A549 (cell line): ENCODE results near the gene APOOL. TPM values are rescaled to one million over a fixed set of nuclear protein-coding genes. Genes with fewer than 3 reads are reported as not detected.
A peak's percentile ranks its signal among the peaks of the same experiment; 100 is the strongest.

ENCODE experiments used
- ATAC-seq, 2 experiments: fragments of 200-7000 bp in 1 of 2; fragments of >200 bp in 1 of 2; cut with Nextera tagmentation in 1 of 2; cut with Tn5 transposase in 1 of 2; 3 replicates each; pipeline versions ENCODE4 v1.8.0 to v1.9.1; 2018 to 2020; ENCODE audit warnings: mild to moderate bottlenecking in 1 of 2, moderate library complexity in 1 of 2
- CTCF ChIA-PET: fragments of 300-600 bp; sonication (Branson Sonifier 250); formaldehyde crosslinking; extraction: SDS; loops from one replicate; lab custom pipeline; 2021; ENCODE audit warnings: antibody characterized with exemption, inconsistent platforms; lab: Yijun Ruan, JAX
- POLR2A ChIA-PET: fragments of 350-600 bp; formaldehyde crosslinking; extraction: SDS; loops from one replicate; lab custom pipeline; 2021; ENCODE audit warnings: antibody characterized with exemption, inconsistent platforms; lab: Yijun Ruan, JAX
- DNase-seq, 2 experiments: peaks; one replicate each; pipeline versions ENCODE4 v3.0.0 to v3.0.0-alpha.2; 2011 to 2016; ENCODE audit warnings: low read depth in 1 of 2, low spot score in 1 of 2
- FAIRE-seq: peaks from 2 replicates; lab custom pipeline; 2011; peaks lifted over from hg19 to GRCh38; lab: Jason Lieb, UNC
- H3K27ac ChIP-seq, 2 experiments: fragments of >200 bp; sonication (Bioruptor Twin); formaldehyde crosslinking; 3 replicates each; pipeline ENCODE4 v1.5.1; 2016 to 2017
- H3K4me1 ChIP-seq: fragments of >200 bp; sonication (Bioruptor Twin); formaldehyde crosslinking; 3 replicates; pipeline ENCODE4 v1.6.1; 2016
- H3K4me2 ChIP-seq: fragments of >200 bp; sonication (Bioruptor Twin); formaldehyde crosslinking; 3 replicates; pipeline ENCODE4 v1.6.1; 2016
- H3K4me3 ChIP-seq: fragments of >200 bp; sonication (Bioruptor Twin); formaldehyde crosslinking; 3 replicates; pipeline ENCODE4 v1.5.1; 2016
- H3K9me3 ChIP-seq: fragments of >200 bp; sonication (Bioruptor Twin); formaldehyde crosslinking; 3 replicates; pipeline ENCODE4 v1.6.1; 2016
- CBX8 ChIP-seq: fragments of 200-600 bp; sonication (generic); IDR thresholded peaks from 2 replicates; pipeline ENCODE4 v1.6.1; 2016
- CHD2 ChIP-seq: fragments of 150-350 bp; IDR thresholded peaks from 2 replicates; pipeline ENCODE4 v1.6.1; 2014; ENCODE audit warnings: low read length; ENCODE audit not compliant: partially characterized antibody
- CHD4 ChIP-seq: fragments of 200-600 bp; sonication (generic); IDR thresholded peaks from 2 replicates; pipeline ENCODE4 v1.6.1; 2016; ENCODE audit warnings: antibody characterized with exemption, mild to moderate bottlenecking, borderline replicate concordance
- E2F6 ChIP-seq: IDR thresholded peaks from 2 replicates; pipeline ENCODE4 v1.6.1; 2012; ENCODE audit warnings: low read depth, borderline replicate concordance
- EHMT2 ChIP-seq: fragments of 200-600 bp; sonication (generic); IDR thresholded peaks from 2 replicates; pipeline ENCODE4 v1.6.1; 2016; ENCODE audit warnings: antibody characterized with exemption, low read depth, mild to moderate bottlenecking, moderate library complexity
- ESRRA ChIP-seq: fragments of 150-350 bp; IDR thresholded peaks from 2 replicates; pipeline ENCODE4 v1.6.1; 2014; ENCODE audit warnings: mild to moderate bottlenecking, low read length, borderline replicate concordance
- FOSL2 ChIP-seq, 2 experiments: fragments of 450-650 bp in 1 of 2; fragments of >200 bp in 1 of 2; sonication (Bioruptor Twin) in 1 of 2; formaldehyde crosslinking; IDR thresholded peaks; 2 replicates each; pipeline versions ENCODE4 v1.5.0 to v1.6.1; 2016 to 2020; ENCODE audit warnings: mild to moderate bottlenecking in 1 of 2, moderate library complexity in 1 of 2
- GATA3 ChIP-seq: IDR thresholded peaks from 2 replicates; pipeline ENCODE4 v1.6.1; 2012; ENCODE audit warnings: borderline replicate concordance
- HES2 ChIP-seq: fragments of >200 bp; sonication (Bioruptor Twin); formaldehyde crosslinking; IDR thresholded peaks from 2 replicates; pipeline ENCODE4 v1.6.1; 2016
- HOXB13 ChIP-seq: fragments of 250-450 bp; sonication (Bioruptor Pico); IDR thresholded peaks from 2 replicates; pipeline ENCODE4 v1.5.0; 2020; ENCODE audit warnings: low read depth, mild to moderate bottlenecking, moderate library complexity
- JUN ChIP-seq, 2 experiments: fragments of >200 bp; sonication (Bioruptor Twin); formaldehyde crosslinking; IDR thresholded peaks; 2 replicates in 1 of 2; 3 replicates in 1 of 2; pipeline ENCODE4 v1.6.1; 2016 to 2017
- MAX ChIP-seq: IDR thresholded peaks from 2 replicates; pipeline ENCODE4 v1.6.1; 2012
- MYC ChIP-seq: IDR thresholded peaks from 2 replicates; pipeline ENCODE4 v1.6.1; 2012; ENCODE audit warnings: mild to moderate bottlenecking, inconsistent platforms, low read length, improper control_type of control experiment, borderline replicate concordance
- PBX3 ChIP-seq: IDR thresholded peaks from 2 replicates; pipeline ENCODE4 v1.6.1; 2012
- RAD21 ChIP-seq, 2 experiments: fragments of >200 bp in 1 of 2; sonication (Bioruptor Twin) in 1 of 2; formaldehyde crosslinking in 1 of 2; IDR thresholded peaks in 1 of 2; conservative IDR thresholded peaks in 1 of 2; 2 replicates in 1 of 2; 3 replicates in 1 of 2; pipeline ENCODE4 v1.6.1; 2012 to 2018; ENCODE audit warnings: inconsistent platforms in 1 of 2
- RARB ChIP-seq: fragments of 250-450 bp; sonication (Bioruptor Pico); IDR thresholded peaks from 2 replicates; pipeline ENCODE4 v1.8.0; 2021; ENCODE audit warnings: mild to moderate bottlenecking, moderate library complexity
- RCOR1 ChIP-seq: fragments of 150-350 bp; IDR thresholded peaks from 2 replicates; pipeline ENCODE4 v1.6.1; 2014; ENCODE audit warnings: antibody characterized with exemption, low read length, low read depth
- REST ChIP-seq: fragments of 200-600 bp; sonication (generic); IDR thresholded peaks from 2 replicates; pipeline ENCODE4 v1.6.1; 2016; ENCODE audit warnings: antibody characterized with exemption, mild to moderate bottlenecking, moderate library complexity
- RNF2 ChIP-seq: fragments of 200-600 bp; sonication (generic); IDR thresholded peaks from 2 replicates; pipeline ENCODE4 v1.6.1; 2016; ENCODE audit warnings: low read depth, mild to moderate bottlenecking, antibody characterized with exemption, moderate library complexity, borderline replicate concordance
- TFCP2L1 ChIP-seq: fragments of 250-450 bp; sonication (Bioruptor Pico); IDR thresholded peaks from 2 replicates; pipeline ENCODE4 v1.5.0; 2021; ENCODE audit warnings: mild to moderate bottlenecking
- TP53 ChIP-seq: fragments of 250-450 bp; sonication (Bioruptor Pico); IDR thresholded peaks from 2 replicates; pipeline ENCODE4 v1.5.0; 2021; ENCODE audit warnings: mild to moderate bottlenecking, moderate library complexity
- ZC3H11A ChIP-seq: fragments of 450-650 bp; IDR thresholded peaks from 2 replicates; pipeline ENCODE4 v1.6.1; 2014; ENCODE audit warnings: antibody characterized with exemption, mild to moderate bottlenecking
- ZFP36 ChIP-seq: fragments of 450-650 bp; IDR thresholded peaks from 2 replicates; pipeline ENCODE4 v1.6.1; 2014; ENCODE audit warnings: borderline replicate concordance; ENCODE audit not compliant: partially characterized antibody
- ZNF302 ChIP-seq: fragments of 250-450 bp; sonication (Bioruptor Pico); IDR thresholded peaks from 2 replicates; pipeline ENCODE4 v1.9.0; 2021; ENCODE audit warnings: inconsistent platforms, mild to moderate bottlenecking, moderate library complexity
- WGBS: methylation state at CpG from one replicate; pipeline ENCODE4 v1.1.6; 2017; ENCODE audit errors: missing lambda C conversion rate; 5-methylcytosine and 5-hydroxymethylcytosine counted together
- polyA plus RNA-seq, 4 experiments: library from polyadenylated mRNA; depleted of rRNA in 3 of 4; stranded (reverse); fragments of >200 nt; fragmentation: RNase III in 1 of 4; extraction: RNeasy Plus Mini Kit Qiagen cat#74134 plus additional on column Dnase treatment in 1 of 4; gene quantifications; 2 replicates in 3 of 4; 3 replicates in 1 of 4; pipeline ENCODE4 v1.2.3, GENCODE V29; 2011 to 2017
- TF ChIP-seq, protein P1 (sequence below): fragments of >200 bp; sonication (Bioruptor Twin); formaldehyde crosslinking; IDR thresholded peaks from 3 replicates; pipeline ENCODE4 v1.6.1; 2016
- TF ChIP-seq, protein P2 (sequence below): fragments of 150-350 bp; IDR thresholded peaks from 2 replicates; pipeline ENCODE4 v1.6.1; 2014; ENCODE audit warnings: low read depth, mild to moderate bottlenecking, low read length

Gene APOOL
- polyA plus RNA-seq, 2 of the 4 experiments (the other 2 are of a cell fraction): 10.3 to 10.7 TPM

DNA sequence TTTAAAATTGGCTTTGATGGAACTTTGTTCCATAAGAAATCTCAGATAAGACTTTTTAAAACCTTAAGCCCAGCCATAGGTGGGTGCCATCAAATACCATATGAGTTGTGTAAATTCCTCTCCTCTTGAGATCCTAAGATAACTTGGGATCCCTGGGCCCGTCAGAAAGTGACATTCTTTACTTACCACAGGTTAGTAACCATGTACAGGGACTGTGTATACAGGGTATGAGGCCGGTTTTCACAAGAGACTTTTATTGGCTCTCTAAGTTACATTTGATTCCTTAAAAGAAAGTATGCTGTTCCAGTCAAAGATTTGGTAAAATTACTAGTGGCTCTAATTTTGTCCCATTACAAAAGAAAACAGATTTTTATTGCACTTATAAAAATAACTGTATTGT, 110.1 kb downstream of the APOOL start:
- ChIA-PET POLR2A (no interaction called here), CTCF (no interaction called here)
- no peak for DNase-seq
- FAIRE-seq: peak; percentile 32
- H3K4me3 ChIP-seq: no peak overlapping the region
- no peaks in the 10 kb centered on the region for H3K9me3 ChIP-seq
- TF ChIP-seq EHMT2 (no peak), TP53 (CRISPR knock-in tag) (no peak), ZC3H11A (no peak), TFCP2L1 (CRISPR knock-in tag) (no peak), CHD2 (no peak)
- TF ChIP-seq, all 56 proteins: peak for 0
- H3K27ac ChIP-seq: no peak overlapping the region
- ATAC-seq: no peak
- 29% methylated on average over 2 of the region's 2 CpGs for WGBS
- H3K4me2 ChIP-seq: no peak overlapping the region
- no peaks in the 10 kb centered on the region for H3K4me1 ChIP-seq

- no peaks in the 10 kb centered on the region for H3K4me1 ChIP-seq
- H3K9me3 ChIP-seq: no peaks in the 10 kb centered on the region
- TF ChIP-seq RNF2 (no peak), CHD4 (no peak), MAX (no peak), EHMT2 (no peak), E2F6 (no peak), ESRRA (no peak), TP53 (CRISPR knock-in tag) (no peak), GATA3 (no peak), MYC (no peak), ZNF302 (CRISPR knock-in tag) (no peak), PBX3 (no peak), RARB (CRISPR knock-in tag) (no peak), CBX8 (no peak), HOXB13 (CRISPR knock-in tag) (no peak), RCOR1 (no peak)
- TF ChIP-seq, protein P1, sequence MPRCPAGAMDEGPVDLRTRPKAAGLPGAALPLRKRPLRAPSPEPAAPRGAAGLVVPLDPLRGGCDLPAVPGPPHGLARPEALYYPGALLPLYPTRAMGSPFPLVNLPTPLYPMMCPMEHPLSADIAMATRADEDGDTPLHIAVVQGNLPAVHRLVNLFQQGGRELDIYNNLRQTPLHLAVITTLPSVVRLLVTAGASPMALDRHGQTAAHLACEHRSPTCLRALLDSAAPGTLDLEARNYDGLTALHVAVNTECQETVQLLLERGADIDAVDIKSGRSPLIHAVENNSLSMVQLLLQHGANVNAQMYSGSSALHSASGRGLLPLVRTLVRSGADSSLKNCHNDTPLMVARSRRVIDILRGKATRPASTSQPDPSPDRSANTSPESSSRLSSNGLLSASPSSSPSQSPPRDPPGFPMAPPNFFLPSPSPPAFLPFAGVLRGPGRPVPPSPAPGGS: no peak
- TF ChIP-seq, protein P2, sequence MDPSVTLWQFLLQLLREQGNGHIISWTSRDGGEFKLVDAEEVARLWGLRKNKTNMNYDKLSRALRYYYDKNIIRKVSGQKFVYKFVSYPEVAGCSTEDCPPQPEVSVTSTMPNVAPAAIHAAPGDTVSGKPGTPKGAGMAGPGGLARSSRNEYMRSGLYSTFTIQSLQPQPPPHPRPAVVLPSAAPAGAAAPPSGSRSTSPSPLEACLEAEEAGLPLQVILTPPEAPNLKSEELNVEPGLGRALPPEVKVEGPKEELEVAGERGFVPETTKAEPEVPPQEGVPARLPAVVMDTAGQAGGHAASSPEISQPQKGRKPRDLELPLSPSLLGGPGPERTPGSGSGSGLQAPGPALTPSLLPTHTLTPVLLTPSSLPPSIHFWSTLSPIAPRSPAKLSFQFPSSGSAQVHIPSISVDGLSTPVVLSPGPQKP: no peak
- WGBS: 37% methylated on average over 3 of the region's 3 CpGs
- FAIRE-seq (peak; percentile 97), ATAC-seq (no peak), DNase-seq (no peak)
- no peak overlapping the region for H3K27ac ChIP-seq
- ChIA-PET CTCF (no interaction called here), POLR2A (no interaction called here)
- H3K4me2 ChIP-seq: no peak overlapping the region
- no peak overlapping the region for H3K4me3 ChIP-seq
Observed at GRCh38 chrX:85114171-85114570, 110.5 kb downstream of the APOOL start.

- Histone ChIP-seq H3K4me1 (no peaks in the 10 kb centered on the region), H3K4me3 (no peak overlapping the region), H3K9me3 (no peaks in the 10 kb centered on the region), H3K27ac (no peak overlapping the region)
- no peak for DNase-seq
- ATAC-seq: no peak
- TF ChIP-seq RAD21 (conservative IDR thresholded peaks at IDR 0.05 in 1 of 2, IDR thresholded peaks at IDR 0.05 in 1 of 2): no peak
- TF ChIP-seq JUN (IDR thresholded peaks at IDR 0.05): no peak
- TF ChIP-seq FOSL2 (IDR thresholded peaks at IDR 0.05): no peak
- no peak for TF ChIP-seq FOSL2 (CRISPR knock-in tag; IDR thresholded peaks at IDR 0.05)
- TF ChIP-seq HES2: no peak
- TF ChIP-seq REST: no peak
- no peak for TF ChIP-seq ZFP36
- TF ChIP-seq, protein P1: no peak
- TF ChIP-seq, all 56 proteins: peak for 0
- CTCF ChIA-PET: no interaction called here
- POLR2A ChIA-PET: no interaction called here
- FAIRE-seq: no peak
- no peak overlapping the region for H3K4me2 ChIP-seq
Observed at GRCh38 chrX:85114776-85115175, 111.1 kb downstream of the APOOL start.
